AG09319 (cell line): ENCODE measurements around the gene ERGIC2.

Experiments
- DNase-seq: peaks from one replicate; pipeline ENCODE4 v3.0.0-alpha.2; 2010; ENCODE audit warnings: low read depth; ENCODE audit errors: extremely low read depth
- TF ChIP-seq, protein P1 (sequence below): IDR thresholded peaks from 2 replicates; pipeline ENCODE4 v1.5.1; 2011; ENCODE audit warnings: low read depth, mild to moderate bottlenecking, inconsistent platforms, low read length, moderate library complexity

ERGIC2 gene

DNA sequence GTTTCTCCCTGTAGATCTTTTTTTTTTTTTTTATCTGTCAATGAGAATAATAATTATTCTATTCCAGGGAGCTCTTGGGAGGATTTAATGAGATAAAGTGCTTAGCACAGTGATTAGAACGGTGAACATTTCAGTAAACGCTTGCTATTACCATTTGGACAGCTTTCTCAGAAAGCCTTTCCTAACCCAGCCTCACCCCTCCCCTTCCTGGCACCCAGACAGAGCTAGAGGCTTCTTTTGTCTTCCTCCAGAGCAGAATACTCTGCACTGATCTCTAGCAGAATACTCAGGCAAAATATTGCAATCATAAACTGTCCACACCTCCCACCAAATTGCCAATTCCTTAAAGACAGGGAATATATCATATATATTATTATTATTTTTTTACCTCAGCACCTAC is 66.6 kb downstream of the ERGIC2 start:
- TF ChIP-seq, protein P1, sequence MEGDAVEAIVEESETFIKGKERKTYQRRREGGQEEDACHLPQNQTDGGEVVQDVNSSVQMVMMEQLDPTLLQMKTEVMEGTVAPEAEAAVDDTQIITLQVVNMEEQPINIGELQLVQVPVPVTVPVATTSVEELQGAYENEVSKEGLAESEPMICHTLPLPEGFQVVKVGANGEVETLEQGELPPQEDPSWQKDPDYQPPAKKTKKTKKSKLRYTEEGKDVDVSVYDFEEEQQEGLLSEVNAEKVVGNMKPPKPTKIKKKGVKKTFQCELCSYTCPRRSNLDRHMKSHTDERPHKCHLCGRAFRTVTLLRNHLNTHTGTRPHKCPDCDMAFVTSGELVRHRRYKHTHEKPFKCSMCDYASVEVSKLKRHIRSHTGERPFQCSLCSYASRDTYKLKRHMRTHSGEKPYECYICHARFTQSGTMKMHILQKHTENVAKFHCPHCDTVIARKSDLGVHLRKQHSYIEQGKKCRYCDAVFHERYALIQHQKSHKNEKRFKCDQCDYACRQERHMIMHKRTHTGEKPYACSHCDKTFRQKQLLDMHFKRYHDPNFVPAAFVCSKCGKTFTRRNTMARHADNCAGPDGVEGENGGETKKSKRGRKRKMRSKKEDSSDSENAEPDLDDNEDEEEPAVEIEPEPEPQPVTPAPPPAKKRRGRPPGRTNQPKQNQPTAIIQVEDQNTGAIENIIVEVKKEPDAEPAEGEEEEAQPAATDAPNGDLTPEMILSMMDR, result no peak
- DNase-seq, result no peak

DNA sequence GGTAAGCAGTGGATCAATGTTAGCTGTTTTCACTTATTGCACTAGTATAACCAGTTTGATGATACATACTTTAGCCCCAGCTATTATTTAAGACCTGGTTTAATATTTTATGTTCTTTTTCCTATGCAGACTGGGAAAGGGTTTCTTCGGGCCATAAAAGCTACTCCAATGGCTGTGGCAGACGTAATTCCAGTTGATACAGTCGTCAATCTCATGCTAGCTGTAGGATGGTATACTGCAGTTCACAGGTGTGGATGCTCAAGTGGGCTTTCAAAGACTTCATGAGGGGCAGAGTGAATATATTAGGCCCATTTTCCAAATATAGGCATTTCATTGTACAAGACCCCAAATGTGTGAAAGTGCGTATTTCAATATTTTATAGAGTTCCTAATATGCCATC is 70.1 kb downstream of the ERGIC2 start:
- DNase-seq, result no peak
- TF ChIP-seq, protein P1, result no peak

DNA sequence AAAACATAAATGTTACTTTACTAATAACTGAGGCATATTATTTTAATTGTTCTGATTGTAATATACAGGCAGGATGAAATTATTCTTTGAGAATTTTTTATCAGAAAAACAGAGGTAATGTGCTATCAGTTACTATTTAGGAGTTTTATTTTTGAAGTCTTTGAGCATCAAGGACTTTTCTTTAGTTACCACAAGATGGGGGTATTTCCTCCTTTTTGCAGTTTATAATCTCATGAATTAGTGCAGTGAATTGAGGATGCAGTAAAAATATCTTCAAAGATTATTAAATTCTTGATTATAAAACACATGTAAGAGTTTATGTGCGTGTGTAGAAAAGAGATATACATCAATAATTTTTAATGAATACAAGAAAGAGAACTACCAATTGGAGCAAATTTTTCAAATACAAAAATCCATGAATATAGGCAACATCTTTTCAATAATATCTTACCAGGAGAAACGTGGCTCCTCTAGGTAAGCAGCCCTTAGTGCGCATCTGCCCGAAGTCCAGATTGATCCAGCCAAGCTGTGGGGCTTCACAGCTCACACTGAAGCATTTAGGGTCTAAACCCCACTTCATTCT is 71.6 kb downstream of the ERGIC2 start:
- TF ChIP-seq, protein P1, result peak; percentile 55
- DNase-seq, result no peak

DNA sequence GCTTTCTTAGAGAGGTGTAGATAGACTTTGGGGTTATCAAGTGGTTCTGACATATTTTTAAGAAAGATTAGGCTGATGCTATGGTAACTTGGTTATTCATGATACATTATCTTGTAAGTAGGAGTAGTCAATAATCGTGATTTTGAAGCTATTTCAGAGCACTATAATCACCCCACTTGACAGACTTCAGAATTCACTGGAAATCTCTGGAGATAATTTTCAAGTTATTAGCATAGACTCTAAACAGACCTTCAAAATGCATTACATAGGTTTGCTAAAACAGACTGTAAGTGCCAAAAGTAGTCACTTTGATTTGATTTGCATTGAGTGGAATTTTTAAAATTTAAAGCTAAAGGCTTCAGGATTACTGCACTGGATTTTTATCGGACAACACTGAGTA is 74.3 kb downstream of the ERGIC2 start:
- DNase-seq, result no peak
- TF ChIP-seq, protein P1, result no peak

DNA sequence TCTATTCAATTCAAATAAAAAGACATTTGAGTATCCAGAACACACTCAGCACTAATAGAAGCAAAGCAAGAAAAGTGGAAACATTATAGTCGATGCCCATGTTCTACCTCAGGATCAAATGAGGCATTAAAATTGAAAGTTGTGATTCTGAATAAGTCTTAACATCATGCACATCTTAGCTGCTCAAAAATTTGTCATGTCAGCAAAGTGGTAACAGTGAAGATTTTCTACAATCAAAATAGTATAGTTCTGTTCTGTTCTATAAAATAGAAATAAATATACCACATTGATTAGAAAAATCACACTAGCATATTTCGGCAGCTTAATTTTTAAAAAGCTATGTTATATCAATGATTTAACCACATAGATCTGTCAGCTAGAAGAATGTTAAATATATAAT is 74.7 kb downstream of the ERGIC2 start:
- no peak for DNase-seq
- TF ChIP-seq, protein P1, result no peak

DNA sequence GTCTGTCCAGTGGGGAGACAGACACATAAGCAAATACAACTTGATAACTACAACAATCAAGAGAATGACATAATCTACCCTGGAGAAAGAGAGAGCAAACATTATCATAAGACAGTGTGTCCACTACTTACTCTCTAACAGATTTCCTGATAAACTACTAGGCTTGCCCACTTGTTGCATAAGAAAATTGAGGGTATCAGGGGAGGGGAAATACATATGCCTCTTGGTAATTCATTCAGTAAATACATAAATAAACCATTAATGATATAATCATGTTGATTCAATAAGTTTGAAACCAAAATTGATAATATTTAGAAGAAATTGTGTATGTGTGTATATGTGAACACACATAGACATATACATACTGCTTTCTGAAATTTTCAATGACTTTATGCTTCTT is 76.6 kb downstream of the ERGIC2 start:
- TF ChIP-seq, protein P1, result no peak
- DNase-seq, result no peak

DNA sequence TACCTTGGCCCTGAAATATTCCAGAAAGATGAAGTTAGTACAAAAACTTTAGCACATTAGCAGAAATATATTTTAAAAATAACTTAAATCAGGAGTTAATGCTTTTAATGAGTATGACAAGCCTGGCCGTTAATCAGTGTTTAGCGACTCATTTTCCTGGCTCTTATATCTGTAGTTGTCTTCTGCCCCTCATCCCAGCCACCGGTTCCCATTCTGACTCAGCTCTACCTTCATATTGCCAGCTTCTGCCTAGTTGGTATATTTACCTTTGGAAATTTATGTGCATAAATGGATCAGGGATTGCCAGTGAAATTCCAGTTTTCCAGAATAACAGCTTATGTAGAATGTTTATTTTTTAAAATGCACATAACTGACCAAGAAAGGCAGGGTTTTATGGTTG is 79.9 kb downstream of the ERGIC2 start:
- TF ChIP-seq, protein P1, result no peak
- DNase-seq, result no peak
